Prostate gland (tissue), 2 donors: ENCODE results near the gene LBX2. TPM values are rescaled to one million over a fixed set of nuclear protein-coding genes. Genes with fewer than 3 reads are reported as not detected.

Experiments used
- DNase-seq: peaks from one replicate; pipeline ENCODE4 v3.0.0-alpha.2; 2019; ENCODE audit warnings: low spot score
- H3K27ac ChIP-seq, 2 donors: fragments of 200-600 bp; sonication (generic); 2 replicates each; pipeline ENCODE4 v1.5.1; 2017 to 2019
- H3K27me3 ChIP-seq: fragments of 200-600 bp; sonication (generic); replicated peaks from 2 replicates; pipeline ENCODE4 v1.5.1; 2019; ENCODE audit not compliant: insufficient read depth
- H3K36me3 ChIP-seq, 2 donors: fragments of 200-600 bp; sonication (generic); 1 replicate in 1 of 2; 2 replicates in 1 of 2; pipeline versions ENCODE4 v1.5.1 to v1.8.1; 2017 to 2019
- H3K4me1 ChIP-seq: fragments of 200-600 bp; sonication (generic); replicated peaks from 2 replicates; pipeline ENCODE4 v1.5.1; 2019
- H3K4me3 ChIP-seq, 2 donors: fragments of 200-600 bp; sonication (generic); 2 replicates each; pipeline ENCODE4 v1.5.1; 2017 to 2019
- H3K9me3 ChIP-seq: fragments of 200-600 bp; sonication (generic); 2 replicates; pipeline ENCODE4 v1.5.1; 2017
- POLR2A ChIP-seq: fragments of 450-650 bp; IDR thresholded peaks from one replicate; pipeline ENCODE4 v1.6.1; 2016; ENCODE audit warnings: antibody characterized with exemption, mild to moderate bottlenecking
- POLR2AphosphoS5 ChIP-seq: sonication (generic); formaldehyde crosslinking; IDR thresholded peaks from one replicate; pipeline ENCODE4 v1.6.1; 2017; ENCODE audit warnings: antibody characterized with exemption
- WGBS: methylation state at CpG from one replicate; pipeline ENCODE4 v1.1.5; 2018; 5-methylcytosine and 5-hydroxymethylcytosine counted together
- intact Hi-C: fragments of 100-400 bp; cut with DNase I; formaldehyde crosslinking; loops from one replicate; pipeline ENCODE4 v1.14.2; 2022
- total RNA-seq, 2 donors: library from RNA; depleted of rRNA; stranded (reverse); fragments of >200 nt; gene quantifications; one replicate each; pipeline ENCODE4 v1.1.0, GENCODE V29; 2016
- TF ChIP-seq, protein P1 (sequence below), 4 experiments: fragments of 200-600 bp in 2 of 4; fragments of 450-650 bp in 2 of 4; sonication (generic) in 2 of 4; IDR thresholded peaks; 1 replicate in 3 of 4; 2 replicates in 1 of 4; pipeline ENCODE4 v1.5.1; 2016 to 2019; ENCODE audit warnings: antibody characterized with exemption in 4 of 4, mild to moderate bottlenecking in 2 of 4, moderate library complexity in 2 of 4

LBX2 gene
- total RNA-seq, 2 donors from 2014 or later, result 1.2 TPM; not detected in 1

GRCh38 chr2:74529357-74530238 lies 30.2 kb upstream of the LBX2 start, which contains the start of the genes AUP1 and HTRA2:
TSS of gene AUP1 (minus strand) at chr2:74529706. CDS start at chr2:74529629, 77 bp downstream.
TSS of gene HTRA2 (plus strand) at chr2:74529933. CDS start at chr2:74530007, 74 bp downstream.
- WGBS, result under 1% methylated on average over 86 of the region's 87 CpGs
- intact Hi-C loops, result loop anchor here (1.0 to 10.0 kb wide), 2 partner anchors 46 to 55 kb away; partner anchors contain the start of gene TTC31

GRCh38 chr2:74528600-74529356 lies 29.4 kb upstream of the LBX2 start:
- no peaks in the 10 kb centered on the region for H3K27me3 ChIP-seq
- intact Hi-C loops, result loop anchor here (1.0 to 10.0 kb wide), 2 partner anchors 45 to 56 kb away; partner anchors contain the start of gene TTC31
- peaks cover 0 to 4% of the 10 kb centered on the region in 2 donors for H3K36me3 ChIP-seq
- H3K4me1 ChIP-seq, result peaks cover 7% of the 10 kb centered on the region
- no peak for DNase-seq
- peak overlapping the region; percentile 63 to 89 for H3K4me3 ChIP-seq
- no peaks in the 10 kb centered on the region for H3K9me3 ChIP-seq
- WGBS, result 28% methylated on average over 17 of the region's 29 CpGs
- H3K27ac ChIP-seq, result peak overlapping the region; percentile 67 to 82
- TF ChIP-seq POLR2A (no peak), POLR2AphosphoS5 (no peak)
- TF ChIP-seq, protein P1, sequence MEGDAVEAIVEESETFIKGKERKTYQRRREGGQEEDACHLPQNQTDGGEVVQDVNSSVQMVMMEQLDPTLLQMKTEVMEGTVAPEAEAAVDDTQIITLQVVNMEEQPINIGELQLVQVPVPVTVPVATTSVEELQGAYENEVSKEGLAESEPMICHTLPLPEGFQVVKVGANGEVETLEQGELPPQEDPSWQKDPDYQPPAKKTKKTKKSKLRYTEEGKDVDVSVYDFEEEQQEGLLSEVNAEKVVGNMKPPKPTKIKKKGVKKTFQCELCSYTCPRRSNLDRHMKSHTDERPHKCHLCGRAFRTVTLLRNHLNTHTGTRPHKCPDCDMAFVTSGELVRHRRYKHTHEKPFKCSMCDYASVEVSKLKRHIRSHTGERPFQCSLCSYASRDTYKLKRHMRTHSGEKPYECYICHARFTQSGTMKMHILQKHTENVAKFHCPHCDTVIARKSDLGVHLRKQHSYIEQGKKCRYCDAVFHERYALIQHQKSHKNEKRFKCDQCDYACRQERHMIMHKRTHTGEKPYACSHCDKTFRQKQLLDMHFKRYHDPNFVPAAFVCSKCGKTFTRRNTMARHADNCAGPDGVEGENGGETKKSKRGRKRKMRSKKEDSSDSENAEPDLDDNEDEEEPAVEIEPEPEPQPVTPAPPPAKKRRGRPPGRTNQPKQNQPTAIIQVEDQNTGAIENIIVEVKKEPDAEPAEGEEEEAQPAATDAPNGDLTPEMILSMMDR (IDR thresholded peaks at IDR 0.05), result no peak

More at GRCh38 chr2:74529357-74530238, 30.2 kb upstream of the LBX2 start, which contains the start of the genes AUP1 and HTRA2:
- Histone ChIP-seq H3K27ac (peak within 1 kb of the TSS; percentile 67 to 82), H3K36me3 (peaks cover 0 to 4% of the 10 kb centered on the region in 2 donors), H3K4me3 (peak within 1 kb of the TSS; percentile 63 to 89), H3K27me3 (no peaks in the 10 kb centered on the region), H3K9me3 (no peaks in the 10 kb centered on the region), H3K4me1 (peaks cover 7% of the 10 kb centered on the region)
- DNase-seq, result peak; percentile 99
- TF ChIP-seq POLR2AphosphoS5 (peak; percentile 98), POLR2A (peak; percentile 47)
- TF ChIP-seq, protein P1 (IDR thresholded peaks at IDR 0.05), result peak in 2 of 4 experiments; percentile 30 to 31

DNA sequence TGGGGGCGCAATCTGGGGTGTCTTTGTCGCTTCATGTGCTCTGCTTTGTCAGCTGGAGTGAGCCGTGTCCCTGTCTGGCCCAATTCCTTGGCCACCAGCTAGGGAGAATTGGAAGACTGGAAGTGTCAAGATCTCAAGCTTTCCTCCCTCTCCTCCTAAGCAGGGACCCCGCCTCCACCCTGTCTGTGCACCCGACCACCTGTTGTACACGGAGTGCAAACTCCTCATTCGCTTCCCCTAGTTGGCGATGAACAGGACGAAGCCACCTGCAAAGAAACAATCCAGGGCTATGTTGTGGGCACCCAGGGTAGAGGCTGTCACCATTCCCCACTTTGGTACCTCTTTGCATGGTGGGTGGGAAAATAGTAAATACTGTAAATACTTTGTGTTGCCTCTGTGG lies 28.3 kb upstream of the LBX2 start:
- intact Hi-C loops, result loop anchor here (10.0 kb wide), 1 partner anchor 57 kb away; no protein-coding TSS in a partner anchor
- WGBS, result 93% methylated on average over 9 of the region's 9 CpGs
- DNase-seq, result no peak
- Histone ChIP-seq H3K27me3 (no peaks in the 10 kb centered on the region), H3K36me3 (peaks cover 0 to 4% of the 10 kb centered on the region in 2 donors), H3K9me3 (no peaks in the 10 kb centered on the region), H3K4me1 (peaks cover 7% of the 10 kb centered on the region), H3K27ac (no peak overlapping the region), H3K4me3 (no peak overlapping the region)
- TF ChIP-seq POLR2A (no peak), POLR2AphosphoS5 (no peak)
- TF ChIP-seq, protein P1 (IDR thresholded peaks at IDR 0.05), result no peak

GRCh38 chr2:74526649-74527230 lies 27.3 kb upstream of the LBX2 start:
- 98% methylated on average over 11 of the region's 11 CpGs for WGBS
- intact Hi-C loops, result loop anchor here (10.0 kb wide), 1 partner anchor 58 kb away; no protein-coding TSS in a partner anchor
- TF ChIP-seq POLR2A, result no peak
- TF ChIP-seq, protein P1 (IDR thresholded peaks at IDR 0.05), result no peak
- no peak for TF ChIP-seq POLR2AphosphoS5

More at GRCh38 chr2:74526649-74527230, 27.3 kb upstream of the LBX2 start:
- DNase-seq, result no peak
- H3K27me3 ChIP-seq, result no peaks in the 10 kb centered on the region
- no peaks in the 10 kb centered on the region for H3K9me3 ChIP-seq
- H3K4me1 ChIP-seq, result peaks cover 7% of the 10 kb centered on the region
- no peak overlapping the region for H3K4me3 ChIP-seq
- H3K36me3 ChIP-seq, result peaks cover 0 to 4% of the 10 kb centered on the region in 2 donors
- H3K27ac ChIP-seq, result no peak overlapping the region
